ENCODE data around the gene GALNTL6.

GALNTL6 gene

DNA sequence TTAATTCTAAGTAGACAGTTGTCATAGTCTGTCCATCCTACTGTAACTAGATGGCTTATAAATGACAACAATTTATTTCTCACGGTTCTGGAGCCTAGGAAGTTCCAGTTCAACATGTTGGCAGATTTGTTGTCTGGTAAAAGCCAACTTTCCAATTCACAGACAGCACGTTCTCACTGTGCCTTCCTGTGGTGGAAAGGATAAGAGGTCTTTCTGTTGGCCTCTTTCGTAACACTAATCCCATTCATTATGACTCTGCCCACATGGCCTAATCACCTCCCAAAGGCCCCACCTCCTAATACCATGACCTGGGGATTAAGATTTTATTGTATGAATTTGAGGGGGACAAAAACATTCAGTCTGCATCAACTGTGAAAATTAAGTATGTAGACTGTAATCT lies 83.2 kb downstream of the GALNTL6 start:
- in situ Hi-C loops (cut with MboI; ENCODE audit: low sequenced_read_pairs, unreplicated experiment) = no loop called here
- no peak for TF ChIP-seq CTCF (IDR thresholded peaks at IDR 0.05; ENCODE audit: borderline replicate concordance, control extremely low read depth, extremely low read depth, insufficient read depth, missing control alignments)
- no peak for DNase-seq (ENCODE audit: low spot score)

DNA sequence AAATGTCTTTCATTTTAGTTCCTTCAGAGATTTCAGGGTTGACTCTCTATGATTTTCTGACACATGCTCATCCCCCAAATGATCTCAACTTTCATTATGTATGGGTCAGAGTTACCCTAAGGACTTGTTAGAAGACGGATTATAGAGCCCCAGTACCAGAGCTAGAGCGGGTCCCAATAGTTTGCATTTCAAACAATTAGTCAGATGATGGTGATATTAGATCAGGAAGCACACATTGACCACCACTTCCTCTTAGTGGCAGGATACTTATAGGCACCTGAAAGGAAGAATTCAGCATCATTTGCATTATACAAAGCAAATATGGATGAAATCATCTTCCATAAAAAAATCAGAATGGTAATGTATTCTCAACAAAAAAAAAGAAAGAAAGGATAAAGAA lies 106.1 kb downstream of the GALNTL6 start:
- DNase-seq (ENCODE audit: low spot score) = no peak
- no peak for TF ChIP-seq CTCF (IDR thresholded peaks at IDR 0.05; ENCODE audit: borderline replicate concordance, control extremely low read depth, extremely low read depth, insufficient read depth, missing control alignments)
- in situ Hi-C loops (cut with MboI; ENCODE audit: low sequenced_read_pairs, unreplicated experiment) = no loop called here

DNA sequence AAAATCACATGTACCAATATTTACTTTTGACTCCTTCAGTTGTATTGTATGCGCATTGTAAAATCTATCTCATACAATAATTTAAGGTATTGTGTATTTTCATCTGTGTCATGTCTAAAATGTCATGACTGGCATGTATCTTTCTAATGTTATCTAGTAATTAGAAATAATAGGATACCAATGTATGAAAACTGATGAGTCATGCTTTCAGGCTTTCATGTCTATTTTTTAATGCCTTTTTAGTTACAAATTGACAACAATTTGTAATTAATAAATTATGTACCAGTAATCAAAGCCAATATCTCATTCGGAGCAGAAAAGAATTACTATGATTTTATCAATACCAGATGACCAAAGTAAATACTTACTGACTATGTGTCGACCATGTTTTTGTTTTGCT lies 107.7 kb downstream of the GALNTL6 start:
- no peak for DNase-seq (ENCODE audit: low spot score)
- in situ Hi-C loops (cut with MboI; ENCODE audit: low sequenced_read_pairs, unreplicated experiment) = no loop called here
- no peak for TF ChIP-seq CTCF (IDR thresholded peaks at IDR 0.05; ENCODE audit: borderline replicate concordance, control extremely low read depth, extremely low read depth, insufficient read depth, missing control alignments)

DNA sequence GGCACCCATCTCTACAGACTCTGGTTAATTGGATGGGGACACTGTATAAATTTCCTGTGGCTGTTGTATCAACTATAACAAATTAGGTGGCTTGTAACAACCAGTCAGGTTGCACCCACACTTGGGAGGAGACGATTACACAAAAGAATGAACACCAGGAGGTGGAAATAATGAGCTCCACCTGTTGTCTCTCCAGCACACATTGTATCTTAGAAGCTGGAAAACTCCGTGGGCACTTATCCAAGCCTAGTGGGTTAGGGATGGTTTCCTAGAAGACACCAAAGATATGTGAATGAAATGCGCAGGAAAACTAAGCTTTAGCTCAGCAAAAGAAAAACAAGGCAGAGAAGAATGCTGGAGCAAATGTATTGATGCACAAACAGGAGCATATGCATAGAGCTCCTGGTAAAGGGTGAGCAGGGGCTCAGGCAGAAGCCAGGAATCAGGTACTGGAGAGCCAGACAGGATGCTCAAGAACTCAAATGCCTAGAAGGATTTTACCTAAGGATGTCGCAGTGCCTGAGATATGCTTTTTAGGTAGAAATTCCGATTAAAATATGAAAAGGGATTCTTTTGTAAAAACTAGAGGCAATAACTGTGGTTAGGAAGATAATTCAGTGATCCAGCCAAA lies 111.7 kb downstream of the GALNTL6 start:
- no peak for DNase-seq (ENCODE audit: low spot score)
- no peak for TF ChIP-seq CTCF (IDR thresholded peaks at IDR 0.05; ENCODE audit: borderline replicate concordance, control extremely low read depth, extremely low read depth, insufficient read depth, missing control alignments)
- in situ Hi-C loops (cut with MboI; ENCODE audit: low sequenced_read_pairs, unreplicated experiment) = no loop called here

DNA sequence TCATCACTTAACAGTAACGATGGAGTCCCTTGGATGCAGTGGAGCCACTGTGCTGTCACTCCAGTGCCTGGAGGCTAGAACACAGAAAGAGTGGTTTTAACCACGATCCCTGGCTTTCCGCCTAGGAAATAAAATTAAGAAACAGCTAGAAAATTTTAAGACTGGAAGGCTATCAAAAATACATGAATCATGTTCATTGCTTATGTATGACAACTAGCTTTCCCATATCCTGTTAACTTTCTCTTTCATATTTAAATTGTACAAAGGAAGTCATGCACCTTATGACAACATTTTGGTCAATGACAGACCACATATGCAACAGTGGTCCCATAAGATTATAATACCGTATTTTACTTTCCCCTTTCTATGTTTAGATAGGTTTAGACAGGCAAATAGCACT lies 115.1 kb downstream of the GALNTL6 start:
- no peak for DNase-seq (ENCODE audit: low spot score)
- no peak for TF ChIP-seq CTCF (IDR thresholded peaks at IDR 0.05; ENCODE audit: borderline replicate concordance, control extremely low read depth, extremely low read depth, insufficient read depth, missing control alignments)
- in situ Hi-C loops (cut with MboI; ENCODE audit: low sequenced_read_pairs, unreplicated experiment) = no loop called here

GRCh38 chr4:171929477-171929876 lies 116.3 kb downstream of the GALNTL6 start:
- no peak for TF ChIP-seq CTCF (IDR thresholded peaks at IDR 0.05; ENCODE audit: borderline replicate concordance, control extremely low read depth, extremely low read depth, insufficient read depth, missing control alignments)
- no peak for DNase-seq (ENCODE audit: low spot score)
- in situ Hi-C loops (cut with MboI; ENCODE audit: low sequenced_read_pairs, unreplicated experiment) = no loop called here

All from GM13976 (cell line).